Femur (tissue), 1 donor: ENCODE measurements around the gene KIF1A.
"Not testable (repeated sequence)": the region's sequence is repeated elsewhere in the genome, so short reads cannot be mapped to it uniquely, and the experiment has no call there.

Experiments used
- DNase-seq: peaks from one replicate; pipeline ENCODE4 v3.0.0-alpha.2; 2017

The KIF1A gene

DNA sequence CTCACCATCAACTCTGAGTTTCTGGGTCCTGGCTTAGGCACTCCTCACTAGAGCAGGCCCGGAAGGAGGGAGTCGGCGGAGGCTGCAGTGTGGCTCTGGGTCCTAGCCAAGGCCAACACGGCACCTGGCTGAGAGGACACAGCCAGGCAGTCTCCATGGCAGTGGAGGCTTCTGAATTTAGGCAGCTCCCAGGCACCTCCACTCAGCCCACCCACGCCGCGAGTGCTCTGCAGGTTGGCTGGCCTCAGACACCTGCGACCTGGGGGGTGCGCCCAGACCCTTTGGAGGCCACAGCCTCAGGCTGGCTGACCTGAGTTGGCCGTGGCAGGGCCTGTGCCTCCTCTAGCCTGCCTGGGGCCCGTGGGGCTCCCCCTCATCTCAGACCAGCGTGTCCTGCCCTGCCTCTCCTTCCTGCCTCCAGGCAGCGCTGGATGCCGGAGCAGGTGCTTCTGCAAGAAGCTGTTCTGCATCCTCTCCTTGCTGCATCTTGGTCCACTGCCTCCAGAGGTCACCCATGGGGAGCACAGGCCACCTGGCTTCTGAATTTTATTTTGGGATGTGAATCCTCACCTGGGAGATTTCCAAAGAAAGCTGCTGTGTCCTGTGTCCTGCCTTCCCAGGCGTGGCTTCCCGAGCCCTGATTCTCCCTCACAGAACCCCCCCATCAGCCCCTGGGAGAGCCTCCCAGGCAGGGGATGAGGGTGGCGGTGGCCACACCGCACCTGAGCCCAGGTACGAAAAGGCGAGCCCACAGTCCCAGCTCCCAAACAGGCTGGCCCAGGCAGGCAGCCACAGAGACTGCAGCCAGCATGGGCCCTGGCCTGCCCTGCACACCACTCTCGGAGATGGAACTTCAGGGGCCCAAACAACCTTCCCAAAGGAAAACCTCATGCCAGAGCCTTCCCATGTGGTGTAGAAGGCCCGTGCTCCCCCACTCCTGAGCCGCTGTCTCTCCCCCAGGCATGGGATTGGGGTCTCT lies 105.0 kb downstream of the KIF1A start:
- no peak for DNase-seq

DNA sequence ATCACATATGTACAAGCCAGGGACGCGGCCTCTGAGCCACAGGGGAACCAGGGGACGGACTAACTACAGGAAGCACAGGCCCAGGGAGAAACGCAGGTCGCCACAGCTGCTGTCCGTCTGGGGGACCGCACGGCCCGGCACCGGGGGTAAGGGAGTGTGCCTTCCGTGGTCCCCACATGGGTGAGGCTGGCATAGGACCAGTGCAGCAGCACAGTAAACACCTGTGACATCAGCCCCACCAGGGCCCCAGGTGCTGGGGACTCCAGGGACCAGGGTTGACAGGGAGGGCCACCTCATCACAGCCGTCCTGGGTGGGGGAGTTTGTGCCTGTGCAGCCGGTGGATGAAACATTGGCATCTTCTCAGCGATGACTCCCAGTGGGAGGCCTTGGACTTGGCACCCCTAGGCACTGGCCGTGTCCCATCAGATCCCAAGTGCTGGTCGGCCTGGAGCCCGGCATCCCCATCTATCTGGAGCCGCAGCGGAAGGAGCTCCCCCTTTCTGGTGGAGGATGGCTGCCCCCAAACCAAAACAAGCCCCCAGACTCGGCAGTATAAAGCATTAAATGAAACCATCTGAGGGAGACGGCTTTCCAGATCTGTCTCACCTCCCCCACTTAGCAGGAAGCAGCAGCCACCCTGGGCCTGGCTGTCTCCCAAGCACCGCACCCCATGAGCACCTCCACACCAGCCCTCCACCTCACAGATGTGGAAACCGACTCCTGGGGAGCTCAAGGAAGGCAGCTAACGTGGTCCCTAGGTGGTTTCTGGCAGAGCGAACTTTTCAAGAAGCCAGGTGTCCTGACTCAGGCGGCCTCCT lies 105.9 kb downstream of the KIF1A start:
- no peak for DNase-seq

DNA sequence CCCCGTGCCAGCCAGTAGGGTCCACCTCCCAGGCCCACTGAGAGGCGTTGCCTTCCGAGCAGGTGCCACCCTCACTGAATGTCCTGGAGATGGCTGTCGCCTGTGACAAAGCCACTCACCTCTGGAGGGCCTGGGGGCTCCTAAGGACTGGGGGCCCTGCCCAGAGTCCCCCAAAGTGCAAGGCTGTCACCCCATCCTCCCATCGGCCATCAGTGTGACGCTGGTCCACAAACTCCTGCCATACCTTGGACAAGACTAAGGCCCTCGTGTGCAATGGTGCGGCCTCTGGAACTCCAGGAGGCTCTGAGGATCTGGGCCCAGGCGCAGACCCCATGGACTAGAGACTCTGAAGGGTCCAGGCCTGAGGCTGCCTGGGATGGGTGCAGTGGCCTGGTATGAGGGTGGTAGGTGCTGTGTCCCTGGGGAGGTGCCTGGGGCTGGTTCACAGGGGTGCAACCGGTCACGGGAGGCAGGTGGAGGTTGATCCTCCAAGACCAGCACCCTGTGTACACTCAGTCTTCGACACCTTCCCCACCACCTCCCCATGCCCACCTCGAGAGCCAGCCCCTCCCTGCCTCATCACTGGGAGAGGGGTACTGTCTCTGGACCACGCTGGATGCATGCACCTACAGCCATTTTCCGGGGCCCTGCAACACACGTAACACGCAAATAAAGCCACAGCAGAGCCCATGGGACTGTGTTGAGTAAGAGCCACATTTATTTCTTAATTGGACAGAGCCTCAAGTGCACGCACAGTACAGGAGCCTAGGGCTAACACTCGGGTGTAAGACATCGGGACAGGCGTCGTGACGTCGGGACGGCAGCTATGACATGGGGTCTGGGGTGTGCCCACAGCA lies 106.7 kb downstream of the KIF1A start:
- DNase-seq = no peak

- no peak for DNase-seq
Observed at GRCh38 chr2:240712121-240712520, 107.9 kb downstream of the KIF1A start.

DNA sequence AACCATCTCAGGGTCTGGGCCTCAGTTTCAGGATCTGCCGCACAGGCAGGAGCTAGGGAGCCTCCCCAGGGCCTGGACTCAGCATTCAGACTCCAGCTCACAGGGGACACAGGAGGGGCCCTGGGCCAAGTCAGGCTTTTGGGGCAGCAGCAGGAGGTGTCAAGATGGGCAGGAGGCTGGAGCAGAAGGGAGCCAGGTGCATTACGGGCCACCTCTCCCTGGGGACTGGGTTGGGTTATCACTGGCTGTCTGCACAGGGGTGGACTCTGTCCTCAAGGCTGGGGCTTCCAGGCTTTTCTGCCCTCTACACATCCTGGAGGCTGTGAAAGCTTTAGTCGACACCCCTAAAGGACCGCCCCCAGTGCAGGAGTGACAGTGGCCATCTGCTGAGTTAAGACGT lies 108.3 kb downstream of the KIF1A start:
- no peak for DNase-seq

- no peak for DNase-seq
Observed at GRCh38 chr2:240711296-240711695, 108.7 kb downstream of the KIF1A start.

DNA sequence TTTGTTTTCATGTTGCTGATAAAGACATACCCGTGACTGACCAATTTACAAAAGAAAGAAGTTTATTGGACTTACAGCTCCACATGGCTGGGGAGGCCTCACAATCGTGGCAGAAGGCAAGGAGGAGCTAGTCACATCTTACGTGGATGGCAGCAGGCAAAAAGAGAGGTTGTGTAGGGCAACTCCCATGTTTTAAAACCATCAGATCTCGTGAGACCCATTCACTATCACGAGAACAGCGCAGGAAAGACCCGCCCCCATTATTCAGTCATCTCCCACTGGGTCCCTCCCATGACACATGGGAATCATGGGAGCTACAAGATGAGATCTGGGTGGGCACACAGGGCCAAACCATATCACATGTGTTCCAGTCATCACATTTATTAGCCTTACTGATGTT lies 111.6 kb downstream of the KIF1A start:
- DNase-seq = no peak

DNA sequence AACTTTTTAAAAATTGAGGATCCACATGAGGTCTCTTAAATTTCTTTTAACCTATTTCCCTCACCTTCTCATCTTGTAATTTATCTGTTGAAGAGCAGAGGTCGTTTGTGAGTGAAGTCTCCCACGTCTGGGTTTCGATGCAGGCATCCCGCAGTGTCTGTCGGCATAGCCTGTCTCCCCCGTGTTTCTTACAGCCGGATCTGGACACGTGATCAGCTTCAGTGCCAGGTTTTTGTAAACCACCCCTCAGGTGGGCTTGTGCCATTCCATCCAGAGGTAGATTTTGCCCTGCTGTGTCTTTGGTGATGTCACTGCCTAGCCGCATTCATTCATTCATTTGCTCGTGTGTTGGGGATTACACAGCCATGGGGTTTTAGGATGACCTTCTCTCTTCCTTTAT lies 112.2 kb downstream of the KIF1A start:
- no peak for DNase-seq

- no peak for DNase-seq
Observed at GRCh38 chr2:240707043-240707756, 112.8 kb downstream of the KIF1A start.

GRCh38 chr2:240705204-240705791 lies 114.7 kb downstream of the KIF1A start:
- DNase-seq = no peak

DNA sequence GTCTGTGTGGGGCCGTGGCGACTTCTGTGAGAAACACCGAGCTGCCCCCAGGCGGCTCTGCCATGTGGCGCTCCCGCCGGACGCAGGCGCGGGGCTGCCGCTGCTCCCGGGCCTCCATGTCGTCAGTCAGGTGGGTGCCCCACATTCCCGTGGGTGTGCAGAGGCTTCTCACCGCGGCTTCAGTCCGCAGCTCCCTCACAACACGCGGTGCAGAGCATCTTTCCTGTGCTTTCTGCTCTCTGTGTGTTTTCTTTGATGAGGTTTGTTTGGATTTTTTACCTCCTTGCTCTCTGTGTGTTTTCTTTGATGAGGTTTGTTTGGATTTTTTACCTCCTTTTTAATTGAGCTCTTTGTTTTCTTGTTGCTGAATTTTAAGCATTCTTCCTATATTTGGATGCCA lies 115.4 kb downstream of the KIF1A start:
- no peak for DNase-seq

DNA sequence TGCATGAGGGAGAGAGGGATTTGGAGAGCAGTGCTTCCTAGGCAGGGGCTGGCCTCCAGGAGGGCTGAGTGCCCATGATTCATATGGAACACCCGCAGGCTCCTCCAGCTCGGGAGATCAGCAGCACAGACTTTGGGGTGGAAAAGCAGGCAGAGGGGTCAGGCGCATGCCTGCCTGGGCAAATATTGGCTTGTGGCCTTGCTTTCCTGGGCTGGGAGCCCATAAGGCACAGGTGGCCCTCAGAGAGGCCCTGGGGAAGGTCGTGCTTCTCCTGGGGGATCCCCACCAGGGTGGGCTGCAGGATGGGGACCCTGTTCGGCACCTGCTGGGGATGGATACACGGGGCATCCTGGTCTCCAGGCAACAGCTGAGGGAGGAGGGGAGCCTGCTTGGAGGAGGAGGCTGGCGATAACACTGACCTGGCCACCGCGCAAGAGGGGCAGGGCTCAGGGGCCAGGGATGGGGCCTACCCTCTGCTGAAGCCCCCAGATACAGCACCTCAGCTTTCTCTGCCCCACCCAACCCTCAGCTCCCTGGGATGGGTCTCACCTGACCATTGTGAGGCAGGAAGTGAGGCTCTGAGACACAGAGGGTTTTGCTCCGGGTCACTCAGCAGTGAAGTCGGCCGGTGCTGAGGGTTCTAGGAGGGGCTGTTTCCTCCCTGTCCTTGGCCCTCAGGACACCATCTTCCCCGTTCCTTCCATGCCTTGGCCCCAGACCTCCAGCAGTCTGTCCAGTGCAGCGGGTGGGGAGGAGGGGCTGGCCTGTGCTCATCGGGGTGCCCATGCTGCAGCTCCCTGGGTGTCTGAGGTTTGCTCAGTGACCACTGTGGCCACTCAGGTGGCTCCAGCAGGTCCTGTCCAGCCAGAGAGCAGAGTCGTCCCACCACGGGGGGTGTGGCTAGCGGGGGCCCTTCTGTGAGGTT lies 116.3 kb downstream of the KIF1A start:
- DNase-seq = no peak

DNA sequence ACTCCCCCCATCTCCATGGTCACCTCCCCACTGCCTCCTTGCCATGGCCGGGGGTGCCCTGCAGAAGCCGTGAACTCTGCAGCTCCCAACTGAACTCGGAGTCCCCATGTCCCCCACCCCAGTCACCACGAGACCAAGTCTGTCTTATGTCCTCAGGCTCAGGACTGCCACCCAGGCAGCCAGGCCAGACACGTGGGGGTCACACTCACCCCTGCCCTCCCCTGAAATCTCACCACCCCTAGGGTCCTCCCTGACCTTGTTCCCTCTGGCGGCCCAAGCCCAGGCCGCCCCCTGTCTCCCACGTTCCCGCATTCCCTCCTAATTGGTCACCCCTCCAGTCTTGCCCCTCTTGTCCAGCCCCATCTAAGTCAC lies 117.4 kb downstream of the KIF1A start:
- DNase-seq = no peak

- no peak for DNase-seq
Observed at GRCh38 chr2:240701736-240702639, 118.0 kb downstream of the KIF1A start.

DNA sequence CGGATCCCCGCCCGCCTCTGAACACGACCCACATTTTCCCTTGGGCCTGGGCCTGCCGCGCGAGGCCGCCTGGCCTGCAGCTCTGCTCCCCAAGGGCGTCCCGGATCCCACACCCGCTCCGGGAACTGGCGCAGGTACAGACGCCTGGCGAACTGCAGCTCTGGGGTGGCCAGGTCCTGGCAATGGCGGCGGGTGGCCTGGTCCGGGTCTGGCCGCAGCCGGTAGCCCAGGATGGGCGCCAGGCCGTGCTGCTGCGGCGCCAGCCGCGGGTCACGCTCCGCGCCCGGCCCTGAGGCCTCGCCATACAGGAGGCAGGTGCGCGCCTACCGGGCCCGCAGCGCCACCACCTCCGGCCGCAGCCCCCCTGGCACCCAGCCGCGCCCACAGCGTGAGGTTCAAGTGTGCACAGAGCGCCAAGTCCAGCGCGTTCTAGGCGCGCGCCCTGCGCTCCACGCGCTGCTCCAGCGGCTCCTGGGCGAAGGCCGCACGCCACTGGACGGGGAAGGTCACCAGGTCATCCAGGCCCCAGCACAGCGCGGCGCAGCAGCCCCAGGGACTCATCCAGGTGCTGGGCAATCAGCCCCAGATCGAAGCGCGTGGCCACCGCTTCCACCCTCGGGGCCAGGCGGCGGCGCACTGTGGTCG lies 118.8 kb downstream of the KIF1A start:
- no peak for DNase-seq

GRCh38 chr2:240700616-240701015 lies 119.4 kb downstream of the KIF1A start:
- not testable (repeated sequence) for DNase-seq

DNA sequence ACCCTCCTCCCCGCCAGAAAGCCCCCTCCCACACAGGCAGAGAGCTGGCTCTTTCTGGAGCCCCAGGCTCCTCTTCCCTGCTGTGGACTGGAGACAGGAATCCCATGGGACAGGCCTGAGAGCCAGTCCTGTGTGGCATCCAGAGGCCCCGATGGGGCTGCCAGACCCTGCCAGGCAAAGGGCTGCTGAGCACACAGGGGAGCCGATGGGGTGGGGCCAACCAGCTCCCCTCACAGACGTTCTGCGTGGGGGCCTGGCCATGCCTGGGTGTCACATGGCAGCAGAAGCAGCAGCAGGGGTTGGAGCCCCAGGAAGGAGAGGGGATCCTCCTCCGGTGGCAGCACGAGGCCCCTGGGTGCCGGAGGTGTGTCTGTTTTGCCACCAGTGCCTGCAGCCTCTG lies 120.2 kb downstream of the KIF1A start:
- not testable (repeated sequence) for DNase-seq

GRCh38 chr2:240698852-240699561 lies 121.0 kb downstream of the KIF1A start:
- not testable (repeated sequence) for DNase-seq
